HG02763 (cell line): ENCODE data around the gene GH1.
"Not testable (repeated sequence)": the region's sequence is repeated elsewhere in the genome, so short reads cannot be mapped to it uniquely, and the experiment has no call there.

Source experiments
- ATAC-seq: cut with Tn5 transposase; IDR thresholded peaks from one replicate; pipeline ENCODE4 v1.9.1; 2021; ENCODE audit warnings: mild to moderate bottlenecking, moderate library complexity; ENCODE audit not compliant: unreplicated experiment

Gene GH1

DNA sequence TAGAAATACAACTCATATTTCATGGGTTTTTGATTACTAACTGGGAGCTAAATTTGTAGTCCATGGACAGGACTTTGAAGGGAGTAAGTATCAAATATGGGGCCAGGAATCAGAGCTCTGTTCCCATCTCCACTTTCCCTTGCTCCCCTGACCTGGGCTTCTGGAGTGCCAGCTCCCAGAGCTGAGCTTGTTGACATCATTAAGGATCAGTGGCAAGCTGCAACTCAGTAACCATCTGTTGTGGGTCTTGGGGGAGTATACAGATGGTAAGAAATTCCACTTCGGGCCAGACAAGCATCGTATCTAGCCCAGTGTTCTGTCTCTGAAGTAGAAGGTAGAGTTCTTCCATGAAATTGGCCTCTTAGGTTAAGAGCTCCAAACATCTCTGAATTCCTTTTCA lies 16.7 kb downstream of the GH1 start:
- not testable (repeated sequence) for ATAC-seq

GRCh38 chr17:63898899-63899798 lies 19.5 kb downstream of the GH1 start:
- ATAC-seq = not testable (repeated sequence)

- ATAC-seq = not testable (repeated sequence)
Observed at GRCh38 chr17:63896524-63897354, 21.9 kb downstream of the GH1 start, which contains the start of gene CSH1. Gene CSH1, minus strand, starts transcription at chr17:63896574. Its CDS starts 63 bp downstream, at chr17:63896511.

DNA sequence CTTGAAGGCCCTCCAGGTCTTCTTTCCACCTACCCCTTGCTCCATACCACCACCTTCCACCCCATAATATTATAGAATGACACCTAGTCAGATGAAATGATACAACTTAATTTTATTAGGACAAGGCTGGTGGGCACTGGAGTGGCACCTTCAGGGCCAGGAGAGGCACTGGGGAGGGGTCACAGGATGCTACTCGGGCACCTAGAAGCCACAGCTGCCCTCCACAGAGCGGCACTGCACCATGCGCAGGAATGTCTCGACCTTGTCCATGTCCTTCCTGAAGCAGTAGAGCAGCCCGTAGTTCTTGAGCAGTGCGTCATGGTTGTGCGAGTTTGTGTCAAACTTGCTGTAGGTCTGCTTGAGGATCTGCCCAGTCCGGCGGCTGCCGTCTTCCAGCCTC lies 23.8 kb downstream of the GH1 start:
- not testable (repeated sequence) for ATAC-seq

GRCh38 chr17:63894021-63894420 lies 24.6 kb downstream of the GH1 start:
- ATAC-seq = not testable (repeated sequence)

GRCh38 chr17:63892316-63893037 lies 26.2 kb downstream of the GH1 start:
- ATAC-seq = not testable (repeated sequence)

DNA sequence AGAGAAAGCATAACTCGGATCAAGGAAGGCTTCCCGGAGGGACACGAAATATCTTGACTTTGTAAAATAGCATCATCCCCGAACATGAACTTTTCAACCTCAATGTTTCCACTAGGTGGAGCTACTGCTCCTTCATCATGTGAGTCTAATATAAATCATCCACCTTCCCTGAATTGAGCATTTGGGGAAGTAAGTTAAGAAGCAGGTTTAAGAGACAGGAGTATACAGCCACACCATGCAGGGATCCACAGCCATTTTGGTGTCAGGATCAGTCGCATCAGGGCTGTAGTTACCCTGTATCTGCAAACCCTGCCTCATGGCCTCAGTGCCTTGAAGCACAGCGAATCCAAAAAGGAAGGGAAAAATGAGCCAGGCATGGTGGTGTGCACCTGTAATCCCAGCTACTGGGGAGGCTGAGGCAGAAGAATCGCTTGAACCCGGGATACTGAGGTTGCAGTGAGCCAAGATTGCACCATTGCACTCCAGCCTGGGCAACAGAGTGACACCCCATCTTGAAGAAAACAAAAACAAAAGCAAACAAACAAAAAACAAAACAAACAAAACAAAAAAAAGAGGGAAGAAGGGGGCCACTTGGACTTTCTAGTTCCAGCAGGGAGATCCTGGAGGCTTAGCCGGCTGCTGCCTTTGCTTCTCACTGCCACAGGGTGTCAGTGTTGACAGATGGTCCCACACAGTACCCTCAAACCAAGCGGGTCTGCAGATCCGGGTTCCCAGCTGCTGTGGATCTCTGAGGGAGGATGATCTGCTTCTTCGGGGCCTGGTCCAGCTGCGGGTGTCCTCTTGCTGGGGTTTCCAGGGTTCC lies 29.4 kb downstream of the GH1 start:
- ATAC-seq = not testable (repeated sequence)

- ATAC-seq = not testable (repeated sequence)
Observed at GRCh38 chr17:63885119-63885518, 33.5 kb downstream of the GH1 start.

DNA sequence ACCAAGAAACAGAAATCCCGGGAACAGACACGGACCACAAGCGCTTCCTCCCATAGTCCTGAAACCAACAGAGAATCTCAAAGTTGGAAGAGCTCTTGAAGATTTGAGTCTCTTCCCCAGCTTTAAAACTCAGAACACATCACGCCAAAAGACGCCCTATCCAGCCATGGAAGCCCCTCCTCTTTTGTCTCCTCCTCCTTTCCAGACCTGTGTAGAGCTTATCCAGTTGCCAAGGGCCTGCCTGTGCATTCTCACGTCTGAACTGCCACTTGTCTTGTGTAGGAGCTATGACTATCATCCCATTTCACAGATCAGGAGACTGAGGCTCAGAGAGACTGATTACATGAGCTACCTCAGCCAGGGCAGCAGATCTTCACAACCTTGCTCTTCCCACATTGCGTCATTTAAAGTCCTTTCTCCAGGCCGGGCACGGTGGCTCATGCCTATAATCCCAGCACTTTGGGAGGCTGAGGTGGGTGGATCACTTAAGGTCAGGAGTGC lies 36.0 kb downstream of the GH1 start:
- ATAC-seq = not testable (repeated sequence)

DNA sequence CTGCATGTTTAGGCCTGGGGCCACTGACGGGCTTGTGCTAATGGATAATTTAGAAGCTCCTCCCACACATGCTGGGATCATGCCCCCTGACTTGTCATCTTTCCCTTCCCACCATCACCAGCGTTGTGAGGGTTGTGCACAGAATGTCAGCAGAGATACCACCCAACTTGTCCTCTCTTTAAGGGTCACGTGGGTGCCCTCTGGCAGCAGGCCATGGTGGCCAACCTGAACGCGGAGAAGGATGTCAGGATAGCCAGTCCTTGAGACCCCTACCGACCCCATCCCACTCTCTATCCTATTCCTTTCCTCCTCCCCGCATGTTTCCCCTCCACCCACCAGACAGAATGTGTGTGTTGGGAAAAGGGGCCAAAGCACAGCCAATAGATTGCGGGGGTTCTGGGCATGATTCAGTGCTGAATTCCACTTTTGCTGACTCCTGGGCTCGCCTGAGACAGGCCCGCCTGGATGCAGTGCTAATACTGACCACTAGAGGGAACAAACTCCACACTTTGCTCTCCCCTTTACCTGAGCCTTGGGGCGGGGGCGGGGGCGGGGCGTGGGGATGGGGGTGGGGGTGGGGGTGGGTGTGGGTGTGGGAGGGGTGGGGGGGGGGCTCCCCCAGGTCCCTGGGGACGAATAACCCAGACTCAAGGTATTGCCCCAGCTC lies 36.6 kb downstream of the GH1 start, which contains the start of gene GH2:
Gene GH2, minus strand, starts transcription at position 10 of the 667 bp plus-strand sequence. CDS start 143 bp downstream, outside the sequence.
- no peak for ATAC-seq

DNA sequence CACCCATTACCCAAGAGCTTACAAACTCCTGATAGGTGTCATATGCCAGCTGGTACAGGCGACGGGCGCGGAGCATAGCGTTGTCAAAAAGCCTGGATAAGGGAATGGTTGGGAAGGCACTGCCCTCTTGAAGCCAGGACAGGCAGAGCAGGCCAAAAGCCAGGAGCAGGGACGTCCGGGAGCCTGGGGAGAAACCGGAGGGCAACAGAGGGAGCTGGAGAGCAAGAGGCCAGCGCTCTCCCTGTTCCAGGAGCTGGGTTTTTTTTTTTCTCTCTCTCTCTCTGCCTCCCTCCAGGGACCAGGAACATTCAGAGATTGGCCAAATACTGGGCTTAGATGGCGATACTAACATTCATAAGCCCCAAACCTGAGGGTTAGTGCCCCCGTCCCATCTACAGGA lies 37.3 kb downstream of the GH1 start:
- ATAC-seq = not testable (repeated sequence)

DNA sequence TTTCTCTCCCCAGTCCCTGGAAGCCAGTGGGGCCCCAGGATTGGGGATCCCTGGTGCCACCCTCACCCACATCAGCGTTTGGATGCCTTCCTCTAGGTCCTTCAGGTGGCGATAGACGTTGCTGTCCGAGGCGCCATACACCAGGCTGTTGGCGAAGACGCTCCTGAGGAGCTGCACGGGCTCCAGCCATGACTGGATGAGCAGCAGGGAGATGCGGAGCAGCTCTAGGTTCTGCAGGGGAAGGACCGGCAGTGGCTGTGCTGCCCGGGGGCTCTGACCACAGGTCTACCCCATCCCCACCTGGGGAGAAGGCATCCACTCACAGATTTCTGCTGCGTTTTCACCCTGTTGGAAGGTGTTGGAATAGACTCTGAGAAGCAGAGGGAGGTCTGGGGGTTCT lies 37.9 kb downstream of the GH1 start:
- no peak for ATAC-seq

- ATAC-seq = not testable (repeated sequence)
Observed at GRCh38 chr17:63878413-63878812, 40.2 kb downstream of the GH1 start.

DNA sequence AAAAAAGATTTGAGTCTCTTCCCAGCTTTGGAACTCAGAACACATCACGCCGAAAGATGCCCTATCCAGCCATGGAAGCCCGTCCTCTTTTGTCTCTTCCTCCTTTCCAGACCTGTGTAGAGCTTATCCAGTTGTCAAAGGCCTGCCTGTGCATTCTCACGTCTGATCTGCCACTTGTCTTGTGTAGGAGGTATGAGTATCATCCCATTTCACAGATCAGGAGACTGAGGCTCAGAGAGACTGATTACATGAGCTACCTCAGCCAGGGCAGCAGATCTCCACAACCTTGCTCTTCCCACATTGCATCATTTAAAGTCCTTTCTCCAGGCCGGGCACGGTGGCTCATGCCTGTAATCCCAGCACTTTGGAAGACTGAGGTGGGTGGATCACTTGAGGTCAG lies 43.9 kb downstream of the GH1 start:
- not testable (repeated sequence) for ATAC-seq

GRCh38 chr17:63874061-63874626 lies 44.5 kb downstream of the GH1 start:
- not testable (repeated sequence) for ATAC-seq

DNA sequence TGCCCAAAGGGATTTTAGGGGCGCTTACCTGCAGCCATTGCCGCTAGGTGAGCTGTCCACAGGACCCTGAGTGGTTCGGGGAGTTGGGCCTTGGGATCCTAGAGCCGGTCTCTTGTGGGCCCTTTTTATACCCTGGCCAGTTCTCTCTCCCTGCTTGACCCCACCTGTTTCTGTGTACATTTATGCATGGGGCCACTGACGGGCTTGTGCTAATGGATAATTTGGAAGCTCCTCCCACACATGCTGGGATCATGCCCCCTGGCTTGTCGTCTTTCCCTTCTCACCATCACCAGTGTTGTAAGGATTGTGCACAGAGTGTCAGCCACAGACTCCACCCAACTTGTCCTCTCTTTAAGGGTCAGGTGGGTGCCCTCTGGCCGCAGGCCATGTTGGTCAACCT lies 45.1 kb downstream of the GH1 start, which contains the start of gene CSH2:
Gene CSH2, minus strand, starts transcription at position 101 of the 400 bp plus-strand sequence. Its CDS starts 63 bp downstream, at position 38.
- not testable (repeated sequence) for ATAC-seq

DNA sequence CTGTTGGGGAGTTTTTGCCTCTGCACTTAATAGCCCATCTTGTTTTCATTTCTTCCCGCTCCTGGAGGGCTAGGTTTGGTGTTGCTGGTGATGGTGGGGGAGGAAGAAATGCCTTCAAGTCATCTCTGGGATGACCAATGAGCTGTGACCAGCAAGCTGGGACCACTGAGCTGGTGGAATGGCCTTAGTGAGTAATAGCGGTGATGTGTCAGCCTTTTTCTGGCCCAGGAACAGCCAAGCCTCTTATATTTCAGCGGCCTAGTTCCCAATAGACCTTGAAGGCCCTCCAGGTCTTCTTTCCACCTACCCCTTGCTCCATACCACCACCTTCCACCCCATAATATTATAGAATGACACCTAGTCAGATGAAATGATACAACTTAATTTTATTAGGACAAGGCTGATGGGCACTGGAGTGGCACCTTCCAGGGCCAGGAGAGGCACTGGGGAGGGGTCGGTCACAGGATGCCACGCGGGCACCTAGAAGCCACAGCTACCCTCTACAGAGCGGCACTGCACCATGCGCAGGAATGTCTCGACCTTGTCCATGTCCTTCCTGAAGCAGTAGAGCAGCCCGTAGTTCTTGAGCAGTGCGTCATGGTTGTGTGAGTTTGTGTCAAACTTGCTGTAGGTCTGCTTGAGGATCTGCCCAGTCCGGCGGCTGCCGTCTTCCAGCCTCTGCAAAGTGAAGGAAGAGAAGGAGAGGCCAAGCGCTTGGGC lies 46.8 kb downstream of the GH1 start:
- not testable (repeated sequence) for ATAC-seq

DNA sequence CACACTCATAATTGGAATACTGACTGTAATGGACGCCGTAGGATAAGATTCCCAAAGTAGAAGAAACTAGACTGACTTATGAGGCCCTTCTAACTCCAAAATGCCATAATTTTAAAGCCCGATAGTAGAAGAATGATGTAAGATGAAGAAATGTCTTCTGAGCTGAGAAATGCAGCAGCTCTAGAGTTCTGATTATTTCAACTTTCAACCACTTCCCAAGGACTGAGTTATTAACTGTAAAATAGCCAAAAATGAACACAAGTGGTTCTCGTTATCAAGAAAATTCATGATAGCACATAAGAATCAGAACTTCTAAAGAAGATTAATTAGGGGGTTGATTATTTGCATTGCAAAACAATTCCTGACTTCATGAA lies 48.4 kb downstream of the GH1 start:
- ATAC-seq = not testable (repeated sequence)
